Measurements from ENCODE around the gene FGF6. TPM values are rescaled to one million over a fixed set of nuclear protein-coding genes. Genes with fewer than 3 reads are reported as not detected.

The FGF6 gene
- polyA plus RNA-seq, 1 of the 3 experiments (the other 2 are of a cell fraction): not detected

DNA sequence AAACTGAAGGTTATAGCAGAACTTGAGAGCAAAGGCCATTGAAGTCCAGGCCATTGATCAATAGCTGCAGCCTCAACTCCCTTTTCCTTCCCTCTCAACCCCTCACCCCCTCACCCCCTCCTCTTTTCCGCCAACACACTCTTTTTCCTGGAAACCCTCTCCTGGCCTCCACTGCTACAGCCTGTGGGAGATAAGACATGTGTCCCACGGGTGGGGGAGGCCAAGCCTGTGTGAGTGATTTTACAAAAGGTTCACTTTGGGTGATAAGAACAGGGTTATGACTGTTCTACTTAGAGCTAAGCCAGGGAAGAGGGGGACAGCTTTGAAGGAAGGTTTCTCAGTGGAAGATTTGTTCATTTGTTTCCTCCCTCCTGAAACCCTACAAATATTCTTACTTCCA is 57.0 kb downstream of the FGF6 start:
- Histone ChIP-seq H3K9me3 (no peaks in the 10 kb centered on the region), H3K4me3 (ENCODE audit: low read depth in 2 of 2, low read length in 1 of 2) (no peak overlapping the region), H3K9ac (no peak overlapping the region), H3K27ac (ENCODE audit: low read depth in 2 of 2, low read length in 1 of 2) (no peak overlapping the region), H3K27me3 (ENCODE audit: insufficient read depth) (no peaks in the 10 kb centered on the region; the same call in 1 of the 2 replicates), H3K79me2 (ENCODE audit: insufficient read depth) (no peaks in the 10 kb centered on the region), H3K4me1 (ENCODE audit: control insufficient read depth in 1 of 2, insufficient read depth in 2 of 2, low read depth in 1 of 2, low read length in 1 of 2) (peaks cover 0 to 24% of the 10 kb centered on the region in 2 experiments; a peak in 2 of 4 replicates), H2AFZ (ENCODE audit: low read depth) (no peak overlapping the region), H3K9me2 (no peaks in the 10 kb centered on the region), H3F3A (replicated peaks; ENCODE audit: insufficient read depth) (no peaks in the 10 kb centered on the region), H3K36me3 (replicated peaks in 1 of 2; ENCODE audit: control insufficient read depth in 1 of 2, insufficient read depth in 2 of 2, low read length in 1 of 2) (no peaks in the 10 kb centered on the region), H4K20me1 (ENCODE audit: insufficient read depth) (no peaks in the 10 kb centered on the region), H3K4me2 (no peak overlapping the region)
- no peak for DNase-seq
- TF ChIP-seq NFIC (IDR thresholded peaks at IDR 0.05; ENCODE audit: borderline replicate concordance) (no peak), SIN3A (IDR thresholded peaks at IDR 0.05; ENCODE audit: borderline replicate concordance, low read depth, low read length) (no peak), TEAD4 (IDR thresholded peaks at IDR 0.05; ENCODE audit: borderline replicate concordance, insufficient read depth) (no peak), RCOR1 (IDR thresholded peaks at IDR 0.05; ENCODE audit: low read length) (no peak), ZBTB33 (IDR thresholded peaks at IDR 0.05; ENCODE audit: borderline replicate concordance, low read depth) (no peak), REST (IDR thresholded peaks at IDR 0.05; ENCODE audit: low read depth, low read length) (no peak), CHD2 (IDR thresholded peaks at IDR 0.05; ENCODE audit: low read length, partially characterized antibody) (no peak), SMC3 (IDR thresholded peaks at IDR 0.05; ENCODE audit: low read depth, low read length) (no peak), EP300 (IDR thresholded peaks at IDR 0.05; ENCODE audit: borderline replicate concordance in 1 of 2, low read depth in 1 of 2, low read length in 1 of 2) (no peak), FOXJ3 (CRISPR knock-in tag; IDR thresholded peaks at IDR 0.05) (no peak), FOSL2 (IDR thresholded peaks at IDR 0.05; ENCODE audit: borderline replicate concordance, low read depth) (no peak), MXI1 (IDR thresholded peaks at IDR 0.05; ENCODE audit: low read depth, low read length) (no peak), RAD21 (IDR thresholded peaks at IDR 0.05; ENCODE audit: low read length) (no peak), MAX (IDR thresholded peaks at IDR 0.05; ENCODE audit: low read depth) (no peak), MEF2A (IDR thresholded peaks at IDR 0.05; ENCODE audit: borderline replicate concordance, low read depth) (no peak), USF1 (IDR thresholded peaks at IDR 0.05; ENCODE audit: borderline replicate concordance, low read depth) (no peak), GABPA (IDR thresholded peaks at IDR 0.05; ENCODE audit: low read depth) (no peak), YY1 (IDR thresholded peaks at IDR 0.05; ENCODE audit: low read depth) (no peak), NRF1 (IDR thresholded peaks at IDR 0.05; ENCODE audit: low read depth, low read length) (no peak)
- TF ChIP-seq, protein P1, sequence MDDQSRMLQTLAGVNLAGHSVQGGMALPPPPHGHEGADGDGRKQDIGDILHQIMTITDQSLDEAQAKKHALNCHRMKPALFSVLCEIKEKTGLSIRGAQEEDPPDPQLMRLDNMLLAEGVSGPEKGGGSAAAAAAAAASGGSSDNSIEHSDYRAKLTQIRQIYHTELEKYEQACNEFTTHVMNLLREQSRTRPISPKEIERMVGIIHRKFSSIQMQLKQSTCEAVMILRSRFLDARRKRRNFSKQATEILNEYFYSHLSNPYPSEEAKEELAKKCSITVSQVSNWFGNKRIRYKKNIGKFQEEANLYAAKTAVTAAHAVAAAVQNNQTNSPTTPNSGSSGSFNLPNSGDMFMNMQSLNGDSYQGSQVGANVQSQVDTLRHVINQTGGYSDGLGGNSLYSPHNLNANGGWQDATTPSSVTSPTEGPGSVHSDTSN (IDR thresholded peaks at IDR 0.05): no peak
- ChIA-PET POLR2A (interaction anchor here (0.8 kb wide), 1 partner anchor 26 kb away, joined by 3 read pairs; no protein-coding TSS in a partner anchor), CTCF (interaction anchor here (1.2 to 1.4 kb wide), 3 partner anchors 23 to 33 kb away, joined by 3 to 4 read pairs (median 4); no protein-coding TSS in a partner anchor)
- 38% methylated on average over 2 of the region's 2 CpGs for WGBS (ENCODE audit: low lambda C conversion rate)
